Inferior parietal cortex (tissue), 1 donor: ENCODE results near the gene PRXL2B.
"Not testable (repeated sequence)": the region's sequence is repeated elsewhere in the genome, so short reads cannot be mapped to it uniquely, and the experiment has no call there.

Experiments used
- DNase-seq: peaks from one replicate; pipeline ENCODE4 v3.0.0-alpha.2; 2016; ENCODE audit errors: extremely low spot score

PRXL2B gene

DNA sequence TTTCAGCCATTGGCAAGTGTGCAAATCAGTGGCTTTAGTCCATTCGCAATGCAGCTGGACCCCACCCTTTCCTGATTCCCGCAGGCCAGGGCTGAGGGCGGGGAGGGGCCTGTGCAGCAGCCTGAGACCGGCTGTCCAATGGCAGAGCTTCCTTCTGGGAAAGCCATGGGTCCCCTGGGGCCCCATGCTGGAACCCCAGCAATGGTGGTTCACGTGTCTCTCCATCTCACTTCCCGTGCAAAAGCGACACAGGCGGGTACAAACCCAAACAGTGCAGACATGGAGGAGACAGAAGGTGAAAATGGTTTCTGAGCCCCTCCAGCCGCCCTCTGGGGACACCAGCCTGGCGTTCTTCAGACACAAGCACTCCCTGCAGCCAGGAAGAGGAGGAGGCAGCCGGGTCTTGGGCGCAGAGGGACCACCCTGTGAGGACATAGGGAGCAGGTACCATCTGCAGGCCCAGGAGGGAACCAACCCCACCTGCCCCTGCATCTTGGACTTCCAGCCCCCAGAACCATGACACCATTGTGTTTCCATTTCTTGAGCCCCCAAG lies 36.2 kb upstream of the PRXL2B start:
- not testable (repeated sequence) for DNase-seq

DNA sequence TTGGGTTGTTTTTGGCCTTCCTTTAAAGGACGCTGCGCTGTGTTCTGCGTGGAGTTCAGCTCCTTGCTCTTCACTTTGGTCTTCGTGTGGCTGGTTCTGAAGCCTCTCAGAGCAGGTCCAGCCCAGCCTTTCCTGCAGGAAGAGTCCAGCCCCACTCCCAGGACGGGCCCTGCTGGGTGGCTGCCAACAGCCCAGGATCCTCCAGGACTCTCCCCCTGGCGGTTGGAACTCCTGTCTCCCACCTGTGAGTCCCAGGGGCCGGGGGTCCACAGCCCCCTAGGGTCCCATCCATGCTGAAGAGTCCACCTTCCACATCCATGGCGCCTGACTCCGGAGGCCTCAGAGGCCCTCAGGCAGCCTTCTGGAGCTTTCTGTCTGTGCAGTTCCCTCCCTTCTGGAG lies 35.0 kb upstream of the PRXL2B start:
- not testable (repeated sequence) for DNase-seq

DNA sequence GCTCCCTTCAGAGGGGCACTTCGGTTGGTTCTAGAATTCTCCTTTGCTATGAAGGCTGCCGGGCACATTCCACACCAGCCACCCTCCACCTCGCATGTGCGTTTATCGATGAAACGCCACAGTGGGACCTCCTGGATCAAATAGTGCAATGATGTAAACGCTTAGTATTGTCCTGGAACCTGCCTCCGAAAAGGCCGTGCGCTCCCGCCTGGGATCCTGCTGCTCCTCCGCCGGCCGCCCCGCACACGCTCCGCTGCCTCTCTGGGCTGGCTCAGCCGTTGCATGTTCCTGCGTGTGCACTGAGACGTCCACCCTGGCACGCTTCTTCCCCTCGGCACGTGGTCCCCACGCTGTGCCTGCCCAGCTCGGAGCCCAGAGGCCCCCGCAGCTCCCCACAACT lies 34.4 kb upstream of the PRXL2B start:
- no peak for DNase-seq

DNA sequence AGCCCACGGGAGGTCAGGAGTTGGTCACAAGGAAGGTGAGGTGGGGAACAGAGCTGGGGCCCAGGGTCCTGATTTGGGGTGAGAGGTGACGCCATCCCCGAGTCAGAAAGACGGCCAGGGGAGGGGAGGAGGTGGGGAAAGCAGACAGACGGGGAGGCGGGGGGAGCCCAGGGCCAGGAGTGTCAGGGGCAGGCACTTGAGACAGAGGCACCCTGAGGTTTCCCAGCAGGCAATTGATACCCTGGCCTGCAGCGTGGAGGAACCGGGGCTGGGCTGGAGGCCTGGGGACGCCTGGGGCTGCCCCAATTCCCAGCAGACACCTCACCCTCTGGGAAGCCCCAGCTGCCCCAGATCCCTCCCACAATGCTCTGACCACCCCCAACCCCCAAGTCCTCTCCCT lies 33.5 kb upstream of the PRXL2B start:
- not testable (repeated sequence) for DNase-seq

DNA sequence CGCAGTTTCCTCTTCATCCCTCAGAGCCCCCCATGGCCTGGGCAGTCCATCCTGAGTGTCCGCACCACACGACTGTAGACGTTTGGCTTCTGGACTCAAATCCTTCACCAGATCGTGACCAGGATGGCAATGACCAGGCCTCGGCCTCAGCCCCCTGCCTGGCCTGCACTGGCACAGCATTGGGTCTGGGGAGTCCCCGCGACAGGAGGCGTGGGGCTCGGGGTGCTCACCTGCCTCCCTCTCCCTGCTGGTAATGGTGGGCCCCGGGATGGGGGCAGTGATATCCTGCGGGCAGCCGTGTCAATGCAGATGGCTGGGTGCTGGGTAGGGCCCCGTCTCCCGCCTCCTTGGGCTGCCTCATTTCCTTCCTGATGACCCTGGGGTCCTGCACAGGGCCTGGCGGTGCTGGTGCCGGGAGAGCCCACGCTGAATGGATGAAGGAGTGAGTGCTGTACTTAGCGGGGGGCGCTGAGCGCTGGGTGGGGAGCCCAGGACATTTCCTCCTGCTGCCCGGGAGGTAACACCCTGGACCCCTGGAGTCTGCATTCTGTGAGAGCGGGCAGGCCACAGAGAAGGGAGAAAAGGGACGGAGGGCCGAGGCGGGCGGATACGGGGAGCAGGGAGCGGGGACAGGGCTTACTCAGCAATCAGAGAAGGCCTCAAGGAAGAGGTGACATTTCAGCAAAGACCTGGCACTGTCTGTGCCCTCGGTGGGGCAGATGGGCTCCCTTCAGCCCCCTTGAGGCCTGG lies 32.5 kb upstream of the PRXL2B start:
- no peak for DNase-seq

DNA sequence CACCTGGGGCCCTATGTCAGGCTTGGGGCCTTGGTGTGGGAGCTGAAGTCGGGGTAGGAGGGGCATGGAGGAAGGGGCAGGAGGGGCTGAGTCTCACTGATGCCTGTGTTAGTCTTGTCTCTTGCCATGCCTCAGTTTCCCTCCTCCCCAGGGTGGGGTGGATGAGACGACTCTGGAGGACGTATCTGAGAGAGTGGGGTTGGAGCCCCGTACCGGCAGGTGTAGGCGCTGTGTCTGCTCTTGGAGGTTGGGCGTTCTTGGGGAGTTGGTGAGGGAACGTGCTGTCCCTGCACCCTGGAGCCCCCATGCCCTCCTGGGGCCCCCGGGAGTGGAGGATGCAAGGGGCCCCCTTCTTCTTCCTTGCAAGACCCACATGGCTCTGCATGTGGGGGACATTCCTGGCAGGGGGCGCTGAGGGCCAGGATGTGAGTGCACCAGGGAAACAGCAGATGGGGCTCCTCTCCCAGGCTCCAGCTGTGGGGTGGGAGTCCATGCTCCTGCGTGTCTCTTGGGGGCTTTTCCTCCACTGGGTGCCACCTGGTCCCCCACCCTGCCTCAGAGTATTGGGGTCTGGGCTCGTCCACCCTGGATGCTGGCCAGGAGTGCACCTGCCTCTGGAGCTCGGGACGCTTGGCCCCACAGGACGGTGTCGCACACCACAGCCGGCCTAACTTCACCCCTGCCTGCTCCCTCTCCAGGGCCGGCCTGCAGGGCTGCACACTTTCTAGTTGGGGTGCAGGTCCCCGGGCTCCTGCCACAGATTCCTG lies 31.8 kb upstream of the PRXL2B start:
- DNase-seq, result no peak

DNA sequence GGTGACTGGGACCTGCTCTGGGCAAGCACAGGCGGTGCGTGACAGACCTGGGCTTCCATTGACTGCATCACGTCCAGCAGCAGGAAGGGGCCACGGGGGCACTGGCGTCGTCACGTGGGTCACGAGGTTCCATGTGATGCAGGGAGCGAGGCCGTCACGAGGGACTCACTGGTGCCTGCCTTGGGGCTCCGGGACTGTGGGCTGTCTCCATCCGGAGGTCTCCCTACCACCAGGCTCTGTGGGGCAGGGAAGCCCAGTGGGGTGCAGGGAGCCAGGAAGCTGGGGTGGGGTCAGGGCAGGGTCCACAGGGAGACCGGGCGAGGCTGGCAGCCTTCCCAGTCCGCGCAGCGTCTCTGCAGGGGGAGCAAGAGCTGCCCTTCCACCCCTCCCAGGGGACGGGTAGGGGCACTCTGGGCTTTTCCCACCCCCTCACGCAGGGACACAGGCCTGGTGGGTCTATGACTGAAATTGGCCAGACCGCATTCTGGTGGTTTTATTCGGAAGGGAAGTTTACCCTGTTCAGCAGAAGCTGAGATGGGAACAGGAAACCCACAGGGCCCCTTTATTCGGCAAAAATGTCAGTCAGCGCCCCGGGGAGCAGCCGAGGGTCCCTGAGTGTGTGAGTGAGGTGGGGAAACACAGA lies 30.8 kb upstream of the PRXL2B start:
- DNase-seq, result no peak

DNA sequence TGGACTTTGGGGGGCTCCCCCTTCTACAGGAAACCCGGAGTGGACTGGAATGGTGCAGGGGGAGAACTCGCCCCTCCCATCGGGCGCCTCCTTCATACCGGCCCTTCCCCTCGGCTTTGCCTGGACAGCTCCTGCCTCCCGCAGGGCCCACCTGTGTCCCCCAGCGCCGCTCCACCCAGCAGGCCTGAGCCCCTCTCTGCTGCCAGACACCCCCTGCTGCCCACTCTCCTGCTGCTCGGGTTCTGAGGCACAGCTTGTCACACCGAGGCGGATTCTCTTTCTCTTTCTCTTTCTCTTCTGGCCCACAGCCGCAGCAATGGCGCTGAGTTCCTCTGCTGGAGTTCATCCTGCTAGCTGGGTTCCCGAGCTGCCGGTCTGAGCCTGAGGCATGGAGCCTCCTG lies 30.3 kb upstream of the PRXL2B start, which contains the start of gene TNFRSF14:
Gene TNFRSF14, plus strand, starts transcription at position 95 of the 401 bp plus-strand sequence. Its CDS starts 294 bp downstream, at position 389.
- DNase-seq, result peak; percentile 16

DNA sequence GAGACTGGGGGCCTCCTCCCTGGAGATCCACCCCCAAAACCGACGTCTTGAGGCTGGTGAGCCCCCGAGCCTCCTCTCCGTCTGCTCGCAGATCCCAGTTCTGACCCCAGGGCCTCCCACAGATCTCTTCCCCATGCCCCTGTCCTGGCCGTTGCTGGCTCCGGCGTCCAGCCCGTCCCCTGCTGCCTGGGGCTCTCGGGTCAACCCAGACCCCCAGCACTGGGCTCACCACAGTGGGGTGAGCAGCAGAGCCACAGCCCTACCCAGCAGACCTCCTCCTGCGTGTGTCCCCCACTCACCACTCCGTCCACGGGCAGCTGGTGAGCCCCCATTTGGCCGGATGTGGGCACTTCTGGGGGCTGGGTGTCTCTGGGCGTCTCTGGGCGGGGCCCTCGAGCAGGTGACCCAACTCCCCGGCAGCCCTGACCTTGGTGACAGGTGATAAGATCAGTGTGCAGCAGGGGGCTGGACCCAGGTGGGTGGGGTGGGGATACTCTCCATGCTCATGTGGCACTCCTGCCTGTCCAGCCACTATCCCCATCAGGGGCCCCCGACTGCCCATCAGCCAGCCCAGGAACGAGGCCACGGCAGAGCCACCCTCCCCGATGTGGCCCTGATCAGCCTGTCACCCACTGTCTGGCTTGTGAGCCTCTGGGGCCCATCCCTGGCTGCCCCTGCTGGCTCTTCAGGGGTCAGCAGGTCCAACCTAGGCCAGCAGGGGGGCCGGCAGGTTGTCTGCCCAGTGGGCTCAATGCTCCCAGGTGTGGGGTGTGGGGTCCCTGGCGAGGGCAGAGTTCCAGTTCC lies 29.7 kb upstream of the PRXL2B start:
- no peak for DNase-seq

DNA sequence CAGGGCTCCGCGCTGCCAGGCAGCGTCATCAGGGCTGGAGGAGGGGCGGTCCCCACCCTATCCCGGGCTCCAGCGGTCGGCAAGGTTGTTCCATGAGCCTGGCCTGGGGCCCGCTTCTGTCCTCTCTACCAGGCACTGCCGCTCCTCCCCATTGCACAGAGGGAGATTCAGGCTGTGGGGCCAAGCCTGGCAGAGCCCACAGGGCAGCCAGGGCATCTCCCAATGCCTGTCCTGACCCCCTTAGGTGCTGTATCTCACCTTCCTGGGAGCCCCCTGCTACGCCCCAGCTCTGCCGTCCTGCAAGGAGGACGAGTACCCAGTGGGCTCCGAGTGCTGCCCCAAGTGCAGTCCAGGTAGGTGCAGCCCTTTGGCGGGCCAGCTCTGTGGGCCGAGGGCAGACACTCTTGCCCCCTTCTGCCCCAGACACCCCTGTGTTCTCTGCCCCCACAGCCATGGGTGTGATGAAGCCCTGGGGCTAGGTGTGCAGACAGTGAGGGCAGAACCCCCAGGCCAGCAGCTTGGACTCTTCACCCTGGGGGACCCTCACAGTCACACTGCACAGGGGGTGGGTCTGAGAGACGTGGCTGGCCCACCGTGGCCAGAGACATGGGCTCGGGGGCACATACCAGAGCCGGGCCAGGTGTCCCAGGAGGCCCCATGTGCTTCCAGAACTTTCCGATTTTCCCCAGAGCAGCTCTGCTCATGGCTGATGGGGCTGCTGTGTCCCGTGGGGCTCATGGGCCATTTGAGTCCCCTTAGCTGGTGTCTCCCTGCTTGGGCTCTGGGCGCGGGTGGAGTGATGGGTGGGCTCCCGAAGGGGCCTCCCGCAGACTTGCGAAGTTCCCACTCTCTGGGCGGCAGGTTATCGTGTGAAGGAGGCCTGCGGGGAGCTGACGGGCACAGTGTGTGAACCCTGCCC lies 28.8 kb upstream of the PRXL2B start:
- DNase-seq, result no peak

DNA sequence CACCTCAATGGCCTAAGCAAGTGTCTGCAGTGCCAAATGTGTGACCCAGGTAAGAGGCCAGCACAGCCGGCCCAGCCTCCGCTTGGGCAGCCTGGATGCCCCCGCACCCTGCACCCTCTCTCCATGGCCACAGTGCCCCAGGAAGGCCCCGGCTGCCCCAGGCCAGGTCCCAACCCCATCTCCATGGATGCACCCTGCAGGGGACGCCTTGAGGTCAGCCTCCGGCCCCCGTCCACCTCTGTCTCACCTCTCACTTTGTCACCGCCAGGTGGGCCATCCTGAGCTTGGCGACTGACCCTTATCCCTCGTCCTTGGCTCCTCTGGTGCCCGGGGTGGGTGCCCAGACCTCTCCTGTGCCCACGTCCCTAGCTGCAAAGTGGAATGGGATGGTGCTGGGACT lies 28.2 kb upstream of the PRXL2B start:
- no peak for DNase-seq

DNA sequence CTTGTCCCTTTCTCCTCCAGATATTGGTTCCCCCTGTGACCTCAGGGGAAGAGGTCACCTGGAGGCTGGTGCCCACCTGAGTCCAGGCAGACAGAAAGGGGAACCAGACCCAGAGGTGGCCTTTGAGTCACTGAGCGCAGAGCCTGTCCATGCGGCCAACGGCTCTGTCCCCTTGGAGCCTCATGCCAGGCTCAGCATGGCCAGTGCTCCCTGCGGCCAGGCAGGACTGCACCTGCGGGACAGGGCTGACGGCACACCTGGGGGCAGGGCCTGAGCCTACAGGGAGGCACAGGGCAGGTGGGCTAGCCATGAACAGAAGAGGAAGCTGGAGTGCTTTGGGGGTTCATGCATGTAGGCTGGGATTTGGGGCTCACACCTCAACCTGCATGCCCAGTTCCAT lies 27.7 kb upstream of the PRXL2B start:
- DNase-seq, result no peak

DNA sequence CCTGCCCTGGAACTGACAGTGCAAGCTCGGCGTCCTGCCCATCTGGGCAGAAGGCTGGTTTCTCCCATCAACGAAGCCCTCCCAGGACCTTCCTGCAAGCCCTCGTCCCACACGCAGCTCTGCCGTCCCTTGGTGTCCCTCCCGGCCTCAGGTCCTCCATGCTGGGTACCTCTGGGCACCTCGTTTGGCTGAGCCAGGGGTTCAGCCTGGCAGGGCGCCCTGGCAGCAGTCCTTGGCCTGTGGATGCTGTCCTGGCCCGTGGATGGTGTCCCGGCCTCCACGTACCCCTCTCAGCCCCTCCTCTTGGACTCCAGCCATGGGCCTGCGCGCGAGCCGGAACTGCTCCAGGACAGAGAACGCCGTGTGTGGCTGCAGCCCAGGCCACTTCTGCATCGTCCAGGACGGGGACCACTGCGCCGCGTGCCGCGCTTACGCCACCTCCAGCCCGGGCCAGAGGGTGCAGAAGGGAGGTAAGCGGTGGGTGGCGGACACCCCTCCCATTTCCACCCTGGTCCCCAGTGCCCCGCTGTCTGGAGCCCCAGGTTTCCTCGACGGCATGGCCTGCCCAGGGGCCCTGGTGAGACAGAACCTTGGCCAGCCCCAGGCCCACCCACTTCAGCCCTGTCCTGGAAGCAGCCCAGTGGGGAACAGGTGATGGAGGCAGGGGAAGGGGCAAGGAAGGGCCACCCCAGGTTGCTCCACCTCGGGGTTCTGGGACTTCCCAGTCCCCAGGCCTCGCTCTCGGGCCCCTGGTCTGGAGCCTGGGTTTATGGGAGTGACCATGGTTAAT lies 26.9 kb upstream of the PRXL2B start:
- DNase-seq, result no peak

DNA sequence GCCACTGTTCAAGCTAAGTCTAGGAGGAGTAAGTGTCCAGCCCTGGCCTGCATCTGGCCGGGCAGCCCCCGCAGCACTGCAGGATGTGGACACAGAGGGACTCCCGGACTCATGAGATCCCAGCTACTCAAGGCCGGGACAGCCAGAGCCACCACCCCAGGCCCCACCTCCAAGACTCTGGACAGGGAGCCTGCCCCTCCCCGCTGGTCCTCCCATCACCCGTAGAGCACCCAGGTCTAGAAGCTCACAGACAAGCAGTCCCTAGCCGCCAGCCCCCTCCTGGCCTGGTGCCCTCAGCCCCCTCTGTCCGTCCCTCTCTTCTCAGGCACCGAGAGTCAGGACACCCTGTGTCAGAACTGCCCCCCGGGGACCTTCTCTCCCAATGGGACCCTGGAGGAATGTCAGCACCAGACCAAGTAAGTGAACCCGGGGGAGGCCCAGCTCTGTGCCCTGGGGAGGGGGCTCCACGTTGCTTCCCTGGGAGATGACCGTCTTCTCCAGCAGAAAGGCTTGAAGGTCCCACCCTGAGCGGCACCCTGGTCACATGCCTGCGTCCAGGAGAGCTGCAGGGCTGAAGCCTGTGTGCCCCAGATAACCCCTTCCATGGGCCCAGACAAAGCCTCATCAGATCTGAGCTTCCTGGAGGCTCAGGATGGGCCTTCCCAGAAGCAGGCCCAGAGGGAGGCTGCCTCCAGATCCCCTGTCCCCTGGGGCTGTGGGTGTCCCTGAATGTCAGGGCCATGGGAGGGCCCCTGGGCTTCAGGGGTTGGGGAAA lies 26.1 kb upstream of the PRXL2B start:
- DNase-seq, result no peak

DNA sequence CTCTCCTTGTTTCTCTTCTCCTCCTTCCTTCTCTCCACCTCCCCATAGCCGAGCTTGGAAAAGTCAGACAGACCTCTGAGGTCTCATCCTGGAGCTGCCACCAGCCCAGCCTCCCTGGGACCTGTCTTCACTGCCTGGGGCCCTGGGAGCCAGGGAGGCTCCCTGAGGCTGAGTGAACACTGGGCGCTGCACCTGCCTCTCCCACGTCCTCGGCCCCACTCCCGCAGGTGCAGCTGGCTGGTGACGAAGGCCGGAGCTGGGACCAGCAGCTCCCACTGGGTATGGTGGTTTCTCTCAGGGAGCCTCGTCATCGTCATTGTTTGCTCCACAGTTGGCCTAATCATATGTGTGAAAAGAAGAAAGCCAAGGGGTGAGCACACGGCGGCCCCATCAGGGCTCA lies 25.1 kb upstream of the PRXL2B start:
- DNase-seq, result no peak

DNA sequence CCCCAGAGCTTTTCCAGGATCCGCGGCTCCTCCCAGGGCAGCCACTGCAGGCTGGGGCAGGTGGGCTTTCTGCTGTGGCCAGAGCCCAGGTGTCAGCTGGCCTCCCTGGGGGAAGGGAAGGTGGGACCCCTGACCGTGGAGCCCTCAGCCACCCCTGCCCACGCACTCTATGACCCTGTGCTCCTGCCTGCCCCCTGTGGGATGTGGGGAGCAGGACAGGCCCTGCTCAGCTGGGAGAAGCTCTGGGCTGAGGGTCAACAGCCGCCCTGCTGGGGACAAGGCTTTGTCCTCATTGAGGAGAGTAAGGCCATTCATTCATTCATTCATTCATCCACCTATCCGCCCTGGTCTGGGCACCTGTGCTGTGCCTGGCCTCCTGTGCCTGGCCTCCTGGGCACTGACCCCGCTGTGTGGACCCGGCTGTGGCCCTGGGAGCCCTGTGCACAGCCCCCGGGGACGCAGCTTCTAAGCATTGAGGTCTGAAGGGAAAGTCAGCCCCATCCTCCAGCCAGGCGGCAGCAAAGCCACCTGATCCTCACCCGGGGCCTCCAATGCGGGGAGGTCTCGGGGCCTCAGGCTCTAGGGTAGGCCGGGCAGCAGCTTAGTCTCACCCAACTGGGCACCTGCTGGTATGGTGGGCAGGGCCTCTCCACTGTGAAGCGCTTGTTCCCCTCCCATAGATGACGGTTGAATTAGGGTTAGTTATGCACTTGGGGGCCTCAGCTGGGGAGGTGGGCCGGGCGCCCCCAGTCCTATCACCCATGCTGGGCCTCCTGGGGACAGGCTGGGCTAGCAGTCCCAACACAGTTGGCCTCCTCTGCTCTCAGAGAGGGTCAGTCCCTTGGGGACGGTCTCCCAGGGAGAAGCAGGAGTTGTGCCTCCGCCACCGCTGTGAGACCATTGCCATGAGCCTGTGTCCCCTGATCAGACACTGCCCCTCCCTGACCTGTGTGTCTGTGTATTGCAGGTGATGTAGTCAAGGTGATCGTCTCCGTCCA lies 24.4 kb upstream of the PRXL2B start:
- DNase-seq, result no peak

DNA sequence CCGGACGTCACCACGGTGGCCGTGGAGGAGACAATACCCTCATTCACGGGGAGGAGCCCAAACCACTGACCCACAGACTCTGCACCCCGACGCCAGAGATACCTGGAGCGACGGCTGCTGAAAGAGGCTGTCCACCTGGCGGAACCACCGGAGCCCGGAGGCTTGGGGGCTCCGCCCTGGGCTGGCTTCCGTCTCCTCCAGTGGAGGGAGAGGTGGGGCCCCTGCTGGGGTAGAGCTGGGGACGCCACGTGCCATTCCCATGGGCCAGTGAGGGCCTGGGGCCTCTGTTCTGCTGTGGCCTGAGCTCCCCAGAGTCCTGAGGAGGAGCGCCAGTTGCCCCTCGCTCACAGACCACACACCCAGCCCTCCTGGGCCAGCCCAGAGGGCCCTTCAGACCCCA lies 23.4 kb upstream of the PRXL2B start:
- DNase-seq, result no peak
